ENCODE results near the gene RAD1.
"Not testable (repeated sequence)": the region's sequence is repeated elsewhere in the genome, so short reads cannot be mapped to it uniquely, and the experiment has no call there.

RAD1 gene, protein sequence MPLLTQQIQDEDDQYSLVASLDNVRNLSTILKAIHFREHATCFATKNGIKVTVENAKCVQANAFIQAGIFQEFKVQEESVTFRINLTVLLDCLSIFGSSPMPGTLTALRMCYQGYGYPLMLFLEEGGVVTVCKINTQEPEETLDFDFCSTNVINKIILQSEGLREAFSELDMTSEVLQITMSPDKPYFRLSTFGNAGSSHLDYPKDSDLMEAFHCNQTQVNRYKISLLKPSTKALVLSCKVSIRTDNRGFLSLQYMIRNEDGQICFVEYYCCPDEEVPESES

DNA sequence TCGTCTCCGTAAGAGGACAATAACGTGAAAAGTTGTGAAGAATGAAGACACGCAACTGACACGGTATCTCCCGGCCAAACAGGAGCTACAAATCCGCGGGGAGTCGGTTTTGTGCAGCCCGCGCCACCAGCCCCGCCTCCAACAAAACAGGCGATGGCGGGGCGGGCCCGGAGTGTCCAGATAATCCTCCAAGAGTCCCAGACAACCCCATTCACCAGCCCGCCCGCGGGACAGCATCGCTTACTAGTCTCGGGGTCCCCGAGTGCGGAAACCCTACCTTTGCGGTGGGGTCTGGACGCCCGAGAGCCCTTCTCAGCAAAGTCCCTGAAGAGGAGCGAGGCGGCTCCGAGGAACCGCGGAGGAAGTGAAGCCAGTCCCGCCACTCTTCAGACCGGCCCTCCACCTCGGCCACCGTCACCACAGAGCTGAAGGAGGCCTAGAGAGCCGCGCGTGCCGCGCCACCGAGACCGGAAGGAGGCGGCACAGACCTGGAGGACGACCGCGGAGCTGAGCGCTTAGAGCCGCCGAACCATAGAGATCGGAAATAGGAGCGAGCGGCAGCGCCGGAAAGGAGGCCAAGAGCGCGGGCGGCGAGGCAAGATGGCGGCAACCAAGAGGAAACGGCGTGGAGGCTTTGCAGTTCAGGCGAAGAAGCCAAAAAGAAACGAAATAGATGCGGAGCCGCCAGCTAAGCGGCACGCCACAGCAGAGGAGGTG is at the start of gene RAD1, which contains the start of gene BRIX1:
RAD1 (minus strand) TSS at position 366 of the 717 bp plus-strand sequence. CDS start 612 bp downstream, outside the sequence.
BRIX1 (plus strand) TSS at position 573 of the 717 bp plus-strand sequence; CDS start at position 601, 28 bp downstream.
- peak; percentile 93 to 94 for DNase-seq

DNA sequence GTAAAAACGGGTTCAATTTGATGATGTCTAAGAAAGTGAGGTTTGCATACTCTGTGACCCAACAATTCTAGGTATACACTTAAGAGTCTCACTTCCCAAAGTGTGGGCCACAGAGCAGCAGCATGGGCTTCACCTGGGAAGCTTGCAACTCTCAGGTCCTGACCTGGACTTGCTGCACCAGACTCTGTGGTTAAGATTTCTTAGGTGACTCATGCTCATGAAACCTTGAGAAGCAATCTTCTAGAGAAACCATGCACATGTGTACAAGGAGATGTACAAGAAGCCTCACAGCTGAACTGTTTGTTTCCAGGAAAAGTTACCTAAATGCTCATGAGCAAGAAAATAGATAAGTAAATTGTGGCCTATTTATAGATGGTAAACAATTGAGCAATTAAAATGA is 44.0 kb upstream of the RAD1 start:
- no peak for DNase-seq

GRCh38 chr5:34957857-34958690 is 42.8 kb upstream of the RAD1 start:
- DNase-seq = peak in 1 of 2 donors; percentile 9

DNA sequence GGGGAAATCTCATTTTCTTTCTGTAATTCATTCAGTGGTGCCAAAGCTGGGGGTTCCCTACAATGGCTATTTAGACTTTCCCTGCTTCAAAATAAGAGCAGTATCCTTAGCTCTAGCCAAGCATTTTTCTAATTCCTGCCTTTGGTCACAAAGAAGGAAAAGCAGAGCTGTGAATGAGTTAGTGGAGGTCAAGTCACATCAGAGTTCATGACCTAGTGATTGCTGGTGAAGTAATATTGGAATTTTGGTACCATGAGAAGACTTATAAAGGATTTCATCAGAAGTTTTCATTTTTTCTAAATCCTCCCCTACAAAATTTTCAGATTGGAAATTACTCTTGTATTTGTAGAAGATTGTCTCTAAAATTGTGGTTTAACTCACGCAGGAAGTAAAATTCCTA is 42.0 kb upstream of the RAD1 start:
- DNase-seq = no peak

DNA sequence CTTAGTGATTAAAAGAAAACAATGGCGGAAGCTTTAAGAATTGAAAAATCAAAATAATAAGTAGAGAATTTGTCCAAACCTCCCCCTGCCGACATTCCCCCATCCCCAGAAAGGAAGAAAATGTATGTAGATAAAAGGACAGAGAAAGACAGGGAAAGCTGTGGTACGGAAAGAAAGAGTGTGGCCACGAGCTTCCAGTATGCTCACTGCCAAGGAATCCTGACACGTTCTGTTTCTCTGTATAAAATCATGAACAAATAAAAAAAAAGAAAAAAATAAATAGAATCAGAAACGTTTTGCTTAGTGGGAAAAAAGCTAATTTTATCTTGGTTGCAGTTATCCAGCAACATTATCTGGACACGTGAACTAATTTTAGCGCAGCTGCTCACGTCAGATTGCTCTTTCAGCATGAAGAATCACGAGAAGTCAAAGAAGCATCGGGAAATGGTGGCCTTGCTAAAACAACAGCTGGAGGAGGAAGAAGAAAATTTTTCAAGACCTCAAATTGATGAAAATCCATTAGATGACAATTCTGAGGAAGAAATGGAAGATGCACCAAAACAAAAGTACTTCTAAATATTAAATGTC is 29.2 kb upstream of the RAD1 start:
- no peak for DNase-seq

GRCh38 chr5:34944044-34944443 is 28.7 kb upstream of the RAD1 start:
- no peak for DNase-seq

- DNase-seq = no peak
These were observed 26.6 kb upstream of the RAD1 start for GRCh38 chr5:34941936-34942335.

DNA sequence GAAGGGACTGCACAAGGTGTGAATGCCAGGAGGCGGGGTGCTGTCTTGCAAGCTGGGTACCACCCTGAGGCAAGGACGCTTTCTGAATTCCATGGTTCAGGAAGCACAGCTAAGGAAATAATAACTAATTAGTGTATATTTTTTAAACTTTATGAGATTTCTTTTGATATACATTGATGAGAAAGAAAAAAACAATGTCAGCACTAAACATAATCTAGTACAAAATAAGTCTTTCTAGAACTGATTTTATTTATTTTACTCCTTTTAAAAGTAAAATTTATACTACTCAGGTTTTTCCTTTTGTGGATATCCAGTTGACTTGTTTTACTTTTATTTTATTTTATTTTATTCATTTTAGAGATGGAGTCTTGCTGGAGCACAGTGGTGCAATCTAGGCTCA is 17.6 kb upstream of the RAD1 start:
- no peak for DNase-seq

- DNase-seq = no peak
These were observed 15.6 kb upstream of the RAD1 start for GRCh38 chr5:34930870-34931269.

DNA sequence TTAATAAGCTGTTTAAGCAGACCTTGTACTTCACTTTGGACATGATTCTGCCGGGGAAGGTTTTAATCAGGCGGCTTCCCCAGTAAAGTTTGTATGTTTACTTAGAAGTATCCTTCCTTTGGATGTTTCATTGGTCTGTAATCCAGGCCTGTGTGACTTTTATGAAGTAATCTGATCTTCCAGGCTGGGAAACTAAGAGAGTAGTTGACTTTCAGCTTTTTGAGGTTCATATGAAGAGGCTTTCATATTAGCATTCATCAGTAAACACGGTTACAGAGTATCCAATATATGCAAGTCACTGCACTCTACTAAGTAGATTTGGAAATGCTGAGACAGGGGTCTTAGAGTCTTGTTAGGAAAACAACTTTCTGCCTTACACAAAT is 15.1 kb upstream of the RAD1 start:
- no peak for DNase-seq

GRCh38 chr5:34929720-34930461 is 14.6 kb upstream of the RAD1 start:
- peak; percentile 85 to 86 for DNase-seq

DNA sequence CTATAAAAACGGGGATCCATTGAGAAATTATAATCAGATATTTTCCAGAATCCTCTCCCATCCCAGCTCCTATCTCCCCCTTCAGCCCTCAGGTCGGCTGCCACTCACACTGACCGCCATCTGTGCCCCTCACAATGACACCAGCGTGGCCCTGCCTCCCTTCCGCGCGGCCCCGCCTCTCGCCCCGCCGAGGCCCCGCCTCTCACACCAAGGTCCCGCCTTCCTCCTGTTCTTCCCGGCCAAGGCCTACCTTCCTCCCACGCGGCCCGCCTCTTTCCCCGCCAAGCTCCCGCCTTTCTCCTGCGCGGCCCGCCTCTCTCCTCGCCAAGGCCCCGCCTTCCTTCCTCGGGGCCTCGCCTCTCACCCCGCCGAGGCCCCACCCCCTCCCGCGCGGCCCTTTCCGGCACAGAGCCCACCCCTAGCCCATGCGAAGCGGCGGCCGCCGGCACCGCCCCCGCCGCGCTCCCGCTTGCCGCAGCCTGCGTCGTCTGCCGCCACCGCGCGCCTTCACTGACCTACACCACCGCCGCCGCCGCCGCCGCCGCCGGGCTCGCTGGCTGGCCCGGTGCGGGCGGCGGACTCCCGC is 13.9 kb upstream of the RAD1 start, which contains the start of gene DNAJC21:
DNAJC21 (plus strand) TSS at position 426 of the 586 bp plus-strand sequence. CDS start 261 bp downstream, outside the sequence.
- peak; percentile 98 for DNase-seq

GRCh38 chr5:34928267-34928666 is 13.0 kb upstream of the RAD1 start:
- DNase-seq = no peak

DNA sequence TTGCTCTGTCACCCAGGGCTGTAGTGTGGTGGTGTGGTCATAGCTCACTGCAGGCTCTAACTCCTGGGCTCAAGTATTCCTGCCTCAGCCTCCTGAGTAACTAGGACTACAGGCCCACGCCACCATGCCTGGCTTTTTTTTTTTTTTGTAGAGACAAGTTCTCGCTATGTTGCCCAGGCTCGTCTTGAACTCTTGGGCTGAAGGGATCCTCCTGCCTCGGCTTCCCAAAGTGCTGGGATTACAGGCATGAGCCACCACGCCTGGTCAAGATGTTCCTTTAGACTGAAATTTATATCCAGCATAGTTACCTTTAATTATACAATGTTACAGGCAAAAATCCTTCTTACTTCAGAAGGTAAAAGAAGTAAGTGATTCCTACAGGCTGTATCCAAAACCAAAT is 12.5 kb upstream of the RAD1 start:
- no peak for DNase-seq

DNA sequence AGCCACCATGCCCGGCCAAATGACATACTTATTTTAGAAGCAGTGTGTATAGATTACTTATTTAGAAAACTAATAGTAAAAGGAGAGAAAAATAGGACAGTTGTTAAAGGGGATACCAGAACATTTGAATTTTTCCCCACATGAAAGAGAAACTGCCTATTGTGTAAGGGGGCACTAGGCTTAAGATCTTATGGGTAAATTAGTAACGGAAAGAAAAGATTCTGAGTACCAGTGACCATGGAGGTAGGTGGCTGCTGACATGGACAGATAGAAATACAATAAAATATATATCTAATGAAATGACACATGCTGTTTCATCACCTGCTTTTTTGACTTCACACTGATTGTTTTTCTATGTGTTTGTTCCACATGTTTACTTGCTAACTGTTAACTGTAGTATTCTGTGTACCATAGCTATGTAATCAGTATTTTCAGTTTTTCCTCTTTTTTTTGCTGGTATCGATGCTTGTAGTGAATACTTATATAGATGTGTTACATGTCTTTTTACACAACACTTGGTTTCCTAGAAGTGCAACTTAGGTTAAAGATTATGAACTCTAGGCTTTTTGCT is 11.1 kb upstream of the RAD1 start:
- no peak for DNase-seq

- no peak for DNase-seq
These were observed 9.1 kb upstream of the RAD1 start for GRCh38 chr5:34924462-34924765.

- no peak for DNase-seq
These were observed 8.6 kb upstream of the RAD1 start for GRCh38 chr5:34923694-34924461.

DNA sequence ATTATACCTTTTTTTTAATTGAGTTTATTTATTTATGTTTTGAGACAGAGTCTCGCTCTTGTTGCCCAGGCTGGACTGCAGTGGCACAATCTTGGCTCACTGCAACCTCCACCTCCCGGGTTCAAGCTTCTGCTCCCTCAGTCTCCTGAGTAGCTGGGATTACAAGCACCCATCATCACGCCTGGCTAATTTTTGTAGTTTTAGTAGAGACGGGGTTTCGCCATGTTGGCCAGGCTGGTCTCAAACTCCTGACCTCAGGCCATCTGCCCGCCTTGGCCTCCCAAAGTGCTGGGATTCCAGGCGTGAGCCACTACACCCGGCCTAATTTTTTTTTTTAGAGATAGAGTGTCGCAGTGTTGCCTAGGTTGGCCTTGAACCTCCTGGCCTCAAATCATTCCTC is 8.0 kb upstream of the RAD1 start:
- DNase-seq = not testable (repeated sequence)

DNA sequence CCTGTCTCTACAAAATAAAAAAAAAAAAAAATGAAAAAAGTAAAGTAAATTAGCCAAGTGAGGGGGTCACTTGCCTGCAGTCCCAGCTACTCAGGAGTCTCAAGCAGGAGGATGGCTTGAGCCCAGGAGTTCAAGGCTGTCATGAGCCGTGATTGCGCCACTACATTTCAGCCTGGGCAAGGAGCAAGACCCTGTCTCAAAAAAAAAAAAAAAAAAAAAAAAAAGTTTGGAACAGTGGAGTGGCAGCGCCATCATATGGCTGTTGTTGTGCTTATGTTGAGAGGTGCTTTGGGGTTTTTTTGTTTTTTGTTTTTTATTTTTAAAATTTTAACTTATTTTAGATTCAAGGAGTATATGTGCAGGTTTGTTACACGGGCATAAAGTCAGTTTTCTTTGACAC is 3.8 kb upstream of the RAD1 start:
- no peak for DNase-seq

DNA sequence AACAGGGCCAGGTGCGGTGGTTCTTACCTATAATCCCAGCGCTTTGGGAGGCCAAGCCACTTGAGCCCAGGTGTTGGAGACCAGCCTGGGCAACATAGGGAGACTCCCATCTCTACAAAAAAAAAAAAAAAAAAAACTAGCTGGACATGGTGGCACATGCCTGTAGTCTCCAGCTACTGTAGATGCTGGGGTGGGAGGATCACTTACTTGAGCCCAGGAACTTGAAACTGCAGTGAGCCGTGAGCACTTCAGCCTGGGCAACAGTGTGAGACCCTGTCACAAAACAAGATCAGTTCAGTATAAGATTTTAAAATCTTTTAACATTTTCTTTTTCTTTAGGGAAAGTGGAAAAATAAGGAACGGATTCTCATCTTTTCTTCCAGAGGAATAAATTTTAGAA is 2.7 kb upstream of the RAD1 start:
- DNase-seq = no peak

GRCh38 chr5:34916518-34916917 is 1.2 kb upstream of the RAD1 start:
- DNase-seq = no peak

Data from CD4-positive, alpha-beta T cell treated with Interleukin-4 for 1 hour (primary cell).